HCT116 (cell line): ENCODE measurements around the gene LPAR6. TPM values are rescaled to one million over a fixed set of nuclear protein-coding genes. Genes with fewer than 3 reads are reported as not detected.

Source experiments
- ATAC-seq: fragments of 200-7000 bp; cut with Tn5 transposase; 2 replicates; pipeline ENCODE4 v1.9.1; 2020; ENCODE audit warnings: mild to moderate bottlenecking, moderate library complexity
- BruUV-seq: library from RNA; stranded (reverse); fragments of 400-500 nt; replicated peaks from 2 replicates; lab custom pipeline; 2021; lab: Mats Ljungman, UMichigan
- CTCF ChIA-PET: fragments of 300-600 bp; sonication (Branson Sonifier 250); formaldehyde crosslinking; loops from one replicate; lab custom pipeline; 2021; ENCODE audit warnings: antibody characterized with exemption; lab: Charles Lee
- POLR2A ChIA-PET: fragments of 300-600, 350-600 bp; sonication (Branson Sonifier 250); formaldehyde crosslinking; loops from one replicate; lab custom pipeline; 2021; ENCODE audit warnings: antibody characterized with exemption; lab: Charles Lee
- RAD21 ChIA-PET, 2 experiments: fragments of 300-600 bp; sonication (Branson Sonifier 250); formaldehyde crosslinking; loops; one replicate each; lab custom pipeline; 2023; ENCODE audit warnings: low total read pairs in 2 of 2; ENCODE audit not compliant: uncharacterized antibody in 2 of 2, unreplicated experiment in 2 of 2, low non-redundant PET in 1 of 2; lab: Charles Lee
- DNase-seq: peaks from one replicate; pipeline ENCODE4 v3.0.0-alpha.2; 2010; ENCODE audit warnings: low read depth, low spot score
- H2AFZ ChIP-seq: fragments of 200-600 bp; shearing (Covaris generic), sonication (generic); 2 replicates; pipeline ENCODE4 v1.6.1; 2017; ENCODE audit warnings: low read depth, mixed run types, mixed read lengths, antibody characterized with exemption, low read length; ENCODE audit not compliant: poor library complexity, severe bottlenecking
- H3K27ac ChIP-seq: 2 replicates; pipeline ENCODE4 v1.5.1; 2012; ENCODE audit warnings: low read depth, low read length
- H3K27me3 ChIP-seq: fragments of 200-600 bp; sonication (generic); 2 replicates; pipeline ENCODE4 v1.6.1; 2016; ENCODE audit warnings: mixed run types, low read length, mixed read lengths; ENCODE audit not compliant: insufficient read depth
- H3K36me3 ChIP-seq, 2 experiments: fragments of 200-500 bp in 1 of 2; fragments of 200-600 bp in 1 of 2; sonication (Bioruptor generic) in 1 of 2; sonication (generic) in 1 of 2; 2 replicates each; pipeline versions ENCODE4 v1.5.1 to v1.6.1; 2014 to 2016; ENCODE audit warnings: low read length in 2 of 2, inconsistent platforms in 1 of 2, mixed read lengths in 1 of 2, mixed run types in 1 of 2; ENCODE audit not compliant: insufficient read depth in 2 of 2, control insufficient read depth in 1 of 2
- H3K4me1 ChIP-seq, 2 experiments: fragments of 200-600 bp in 1 of 2; sonication (generic) in 1 of 2; 2 replicates each; pipeline versions ENCODE4 v1.5.1 to v1.6.1; 2012 to 2017; ENCODE audit warnings: low read length in 2 of 2, inconsistent platforms in 1 of 2, mild to moderate bottlenecking in 1 of 2, mixed read lengths in 1 of 2, mixed run types in 1 of 2, moderate library complexity in 1 of 2; ENCODE audit not compliant: insufficient read depth in 2 of 2, control insufficient read depth in 1 of 2
- H3K4me2 ChIP-seq: fragments of 200-600 bp; sonication (generic); 2 replicates; pipeline ENCODE4 v1.6.1; 2017; ENCODE audit warnings: mixed run types, low read length, mixed read lengths
- H3K4me3 ChIP-seq, 2 experiments: fragments of 200-600 bp in 1 of 2; sonication (generic) in 1 of 2; replicated peaks in 1 of 2; 2 replicates each; pipeline ENCODE4 v1.5.1; 2011 to 2016; ENCODE audit warnings: low read length in 2 of 2, control low read depth in 1 of 2, low read depth in 1 of 2, mild to moderate bottlenecking in 1 of 2, mixed read lengths in 1 of 2, mixed run types in 1 of 2
- H3K79me2 ChIP-seq: fragments of 200-600 bp; sonication (generic); 2 replicates; pipeline ENCODE4 v1.6.1; 2017; ENCODE audit warnings: mild to moderate bottlenecking, mixed run types, low read length, moderate library complexity, mixed read lengths; ENCODE audit not compliant: insufficient read depth
- H3K9ac ChIP-seq: fragments of 200-600 bp; sonication (generic); 2 replicates; pipeline ENCODE4 v1.6.1; 2016; ENCODE audit warnings: low read length, mixed read lengths
- H3K9me2 ChIP-seq: fragments of 200-600 bp; sonication (generic), shearing (Covaris generic); 2 replicates; pipeline ENCODE4 v1.6.1; 2017; ENCODE audit warnings: mixed run types, mild to moderate bottlenecking, moderate library complexity; ENCODE audit not compliant: insufficient read depth
- H3K9me3 ChIP-seq, 2 experiments: fragments of 200-500 bp in 1 of 2; fragments of 200-600 bp in 1 of 2; sonication (Bioruptor generic) in 1 of 2; sonication (generic) in 1 of 2; 2 replicates each; pipeline ENCODE4 v1.6.1; 2014 to 2017; ENCODE audit warnings: low read length in 2 of 2, mixed read lengths in 2 of 2, inconsistent platforms in 1 of 2, low read depth in 1 of 2, mild to moderate bottlenecking in 1 of 2, mixed run types in 1 of 2, moderate library complexity in 1 of 2; ENCODE audit not compliant: control insufficient read depth in 1 of 2, insufficient read depth in 1 of 2
- H4K20me1 ChIP-seq: fragments of 200-600 bp; sonication (generic), shearing (Covaris generic); 2 replicates; pipeline ENCODE4 v1.6.1; 2017; ENCODE audit warnings: mixed run types, mild to moderate bottlenecking, moderate library complexity; ENCODE audit not compliant: insufficient read depth
- ATF3 ChIP-seq: IDR thresholded peaks from 2 replicates; pipeline ENCODE4 v1.6.1; 2012
- CBX3 ChIP-seq: IDR thresholded peaks from 2 replicates; pipeline ENCODE4 v1.6.1; 2012; ENCODE audit warnings: low read depth
- CEBPB ChIP-seq: IDR thresholded peaks from 2 replicates; pipeline ENCODE4 v1.6.1; 2012; ENCODE audit warnings: low read depth
- CTCF ChIP-seq, 3 experiments: fragments of 200-600 bp in 1 of 3; sonication (generic) in 1 of 3; IDR thresholded peaks in 2 of 3; conservative IDR thresholded peaks in 1 of 3; 2 replicates each; pipeline ENCODE4 v1.5.1; 2012 to 2017; ENCODE audit warnings: low read depth in 2 of 3, low read length in 2 of 3, antibody characterized with exemption in 1 of 3, borderline replicate concordance in 1 of 3, control low read depth in 1 of 3, mild to moderate bottlenecking in 1 of 3, mixed read lengths in 1 of 3, mixed run types in 1 of 3, moderate library complexity in 1 of 3; ENCODE audit not compliant: insufficient read depth in 1 of 3
- EGR1 ChIP-seq: IDR thresholded peaks from 2 replicates; pipeline ENCODE4 v1.6.1; 2012; ENCODE audit warnings: low read depth
- ELF1 ChIP-seq: IDR thresholded peaks from 2 replicates; pipeline ENCODE4 v1.6.1; 2012; ENCODE audit warnings: low read depth, borderline replicate concordance
- FOSL1 ChIP-seq: IDR thresholded peaks from 2 replicates; pipeline ENCODE4 v1.6.1; 2012; ENCODE audit warnings: low read depth
- MAX ChIP-seq: IDR thresholded peaks from 2 replicates; pipeline ENCODE4 v1.6.1; 2012
- RAD21 ChIP-seq: IDR thresholded peaks from 2 replicates; pipeline ENCODE4 v1.6.1; 2012; ENCODE audit warnings: low read depth, mild to moderate bottlenecking
- SIN3A ChIP-seq: IDR thresholded peaks from 2 replicates; pipeline ENCODE4 v1.6.1; 2012; ENCODE audit warnings: low read depth
- SRF ChIP-seq: IDR thresholded peaks from 2 replicates; pipeline ENCODE4 v1.6.1; 2012; ENCODE audit warnings: low read depth
- YY1 ChIP-seq: IDR thresholded peaks from 2 replicates; pipeline ENCODE4 v1.6.1; 2011; ENCODE audit warnings: low read length, low read depth, moderate library complexity, mild to moderate bottlenecking; ENCODE audit not compliant: insufficient replicate concordance; ENCODE audit errors: extremely low read depth
- ZBTB33 ChIP-seq: IDR thresholded peaks from 2 replicates; pipeline ENCODE4 v1.6.1; 2011; ENCODE audit warnings: mild to moderate bottlenecking, low read length, moderate library complexity; ENCODE audit not compliant: insufficient replicate concordance; ENCODE audit errors: extremely low read depth
- ZFX ChIP-seq: fragments of 450-650 bp; IDR thresholded peaks from 2 replicates; pipeline ENCODE4 v1.6.1; 2017
- ZNF274 ChIP-seq: fragments of 200-500 bp; sonication (Bioruptor generic); IDR thresholded peaks from 2 replicates; pipeline ENCODE4 v1.6.1; 2014; ENCODE audit warnings: mild to moderate bottlenecking, low read depth, low read length, inconsistent platforms
- intact Hi-C: fragments of 100-400 bp; cut with micrococcal nuclease; formaldehyde crosslinking; loops from 2 replicates; pipeline ENCODE4 v1.10.0; 2022
- total RNA-seq: library from RNA; stranded (reverse); gene quantifications from one replicate; pipeline ENCODE4 v1.2.1, GENCODE V29; 2021; ENCODE audit not compliant: unreplicated experiment

LPAR6 gene
- total RNA-seq, 1 experiment from 2014 or later = 0.12 TPM

GRCh38 chr13:48383384-48383783, 29.5 kb downstream of the LPAR6 start:
- H3K27me3 ChIP-seq = no peaks in the 10 kb centered on the region
- no TSS peak for BruUV-seq
- no peak for ATAC-seq

GRCh38 chr13:48380581-48380980, 32.3 kb downstream of the LPAR6 start:
- TF ChIP-seq SIN3A (no peak), CTCF (IDR thresholded peaks at IDR 0.05 in 2 of 3, conservative IDR thresholded peaks at IDR 0.05 in 1 of 3; ENCODE audit: borderline replicate concordance in 1 of 3, insufficient read depth in 1 of 3, low read depth in 2 of 3, low read length in 2 of 3) (no peak), ELF1 (no peak), CEBPB (no peak), FOSL1 (no peak), CBX3 (no peak), YY1 (no peak), ZBTB33 (no peak), ZFX (no peak), EGR1 (no peak)
- no peaks in the 10 kb centered on the region for H3K79me2 ChIP-seq
- H3K27ac ChIP-seq = no peak overlapping the region
- intact Hi-C loops = no loop called here
- no peaks in the 10 kb centered on the region for H3K4me1 ChIP-seq
- ATAC-seq = no peak
- no peak overlapping the region for H3K9ac ChIP-seq
- no peaks in the 10 kb centered on the region for H3K9me2 ChIP-seq
- no peak overlapping the region for H2AFZ ChIP-seq
- H3K4me3 ChIP-seq = no peak overlapping the region
- no peaks in the 10 kb centered on the region for H3K27me3 ChIP-seq
- H3K36me3 ChIP-seq = no peaks in the 10 kb centered on the region; a peak in 2 of 4 replicates
- RAD21 ChIA-PET = no interaction called here
- H3K4me2 ChIP-seq = no peak overlapping the region
- no peaks in the 10 kb centered on the region for H4K20me1 ChIP-seq
- no peak for DNase-seq
- no peaks in the 10 kb centered on the region for H3K9me3 ChIP-seq
- no TSS peak for BruUV-seq
- POLR2A ChIA-PET = no interaction called here
- CTCF ChIA-PET = no interaction called here

More at GRCh38 chr13:48383384-48383783, 29.5 kb downstream of the LPAR6 start:
- Histone ChIP-seq H3K27ac (no peak overlapping the region), H4K20me1 (no peaks in the 10 kb centered on the region), H3K9ac (no peak overlapping the region), H3K79me2 (no peaks in the 10 kb centered on the region), H3K4me2 (no peak overlapping the region), H3K4me3 (no peak overlapping the region), H3K9me3 (no peaks in the 10 kb centered on the region), H3K4me1 (no peaks in the 10 kb centered on the region), H3K9me2 (no peaks in the 10 kb centered on the region), H3K36me3 (no peaks in the 10 kb centered on the region; a peak in 2 of 4 replicates), H2AFZ (no peak overlapping the region)
- RAD21 ChIA-PET = no interaction called here
- POLR2A ChIA-PET = no interaction called here
- DNase-seq = no peak
- intact Hi-C loops = no loop called here
- CTCF ChIA-PET = no interaction called here
- TF ChIP-seq ZNF274 = no peak
- no peak for TF ChIP-seq ELF1
- no peak for TF ChIP-seq RAD21
- TF ChIP-seq MAX = no peak
- TF ChIP-seq ZFX = no peak
- no peak for TF ChIP-seq SRF
- no peak for TF ChIP-seq ATF3
- no peak for TF ChIP-seq CEBPB
